ENCODE results near the gene CCDC183.

- peak; percentile 90 for TF ChIP-seq CTCF (conservative IDR thresholded peaks at IDR 0.05)
- no peak for TF ChIP-seq ZFX (IDR thresholded peaks at IDR 0.05)
Measured at GRCh38 chr9:136787690-136788400, 8.3 kb upstream of the CCDC183 start.

All from C4-2B (cell line).